SK-N-SH (cell line): ENCODE measurements around the gene ZBTB12. TPM values are rescaled to one million over a fixed set of nuclear protein-coding genes. Genes with fewer than 3 reads are reported as not detected.
"Not testable (repeated sequence)": the region's sequence is repeated elsewhere in the genome, so short reads cannot be mapped to it uniquely, and the experiment has no call there.

Source experiments
- CTCF ChIA-PET: fragments of 300-600, 350-600 bp; formaldehyde crosslinking; extraction: SDS; loops from one replicate; lab custom pipeline; 2021; lab: Yijun Ruan, JAX
- POLR2A ChIA-PET: fragments of 350-600 bp; sonication (Branson Sonifier 250); formaldehyde crosslinking; extraction: SDS; loops from one replicate; lab custom pipeline; 2020; ENCODE audit warnings: antibody characterized with exemption, inconsistent platforms; lab: Yijun Ruan, JAX
- DNase-seq: peaks from one replicate; pipeline ENCODE4 v3.0.0; 2012
- H2AFZ ChIP-seq: fragments of 200-600 bp; sonication (generic); 2 replicates; pipeline ENCODE4 v1.8.1; 2016; ENCODE audit warnings: antibody characterized with exemption, mild to moderate bottlenecking, low read depth
- H3F3A ChIP-seq: fragments of 200-600 bp; sonication (generic); replicated peaks from 2 replicates; pipeline ENCODE3; 2016; ENCODE audit warnings: antibody characterized with exemption, mild to moderate bottlenecking; ENCODE audit not compliant: insufficient read depth
- H3K27ac ChIP-seq, 2 experiments: fragments of 200-500 bp in 1 of 2; fragments of 200-600 bp in 1 of 2; sonication (Bioruptor generic) in 1 of 2; sonication (generic), shearing (Covaris generic) in 1 of 2; 2 replicates each; pipeline versions ENCODE4 v1.5.1 to v1.6.1; 2014 to 2016; ENCODE audit warnings: low read depth in 2 of 2, inconsistent platforms in 1 of 2, low read length in 1 of 2, mild to moderate bottlenecking in 1 of 2, mixed read lengths in 1 of 2
- H3K27me3 ChIP-seq: fragments of 200-600 bp; sonication (generic), shearing (Covaris generic); 2 replicates; pipeline ENCODE4 v1.6.1; 2016; ENCODE audit warnings: mixed run types; ENCODE audit not compliant: insufficient read depth
- H3K36me3 ChIP-seq, 2 experiments: fragments of 200-500 bp in 1 of 2; fragments of 200-600 bp in 1 of 2; sonication (Bioruptor generic) in 1 of 2; sonication (generic) in 1 of 2; replicated peaks in 1 of 2; 2 replicates each; pipeline versions ENCODE3 to v1.5.1; 2014 to 2016; ENCODE audit warnings: low read length in 1 of 2, mild to moderate bottlenecking in 1 of 2; ENCODE audit not compliant: insufficient read depth in 2 of 2, control insufficient read depth in 1 of 2
- H3K4me1 ChIP-seq, 2 experiments: fragments of 200-500 bp in 1 of 2; fragments of 200-600 bp in 1 of 2; sonication (Bioruptor generic) in 1 of 2; sonication (generic), shearing (Covaris generic) in 1 of 2; 2 replicates each; pipeline versions ENCODE4 v1.5.1 to v1.6.1; 2014 to 2016; ENCODE audit warnings: low read depth in 1 of 2, low read length in 1 of 2, mixed run types in 1 of 2; ENCODE audit not compliant: insufficient read depth in 2 of 2, control insufficient read depth in 1 of 2
- H3K4me2 ChIP-seq: fragments of 200-600 bp; sonication (generic), shearing (Covaris generic); 2 replicates; pipeline ENCODE4 v1.6.1; 2017; ENCODE audit warnings: mixed run types
- H3K4me3 ChIP-seq, 2 experiments: fragments of 200-500 bp in 1 of 2; fragments of 200-600 bp in 1 of 2; sonication (Bioruptor generic) in 1 of 2; sonication (generic), shearing (Covaris generic) in 1 of 2; 2 replicates each; pipeline versions ENCODE4 v1.5.1 to v1.8.1; 2014 to 2016; ENCODE audit warnings: low read depth in 2 of 2, inconsistent platforms in 1 of 2, low read length in 1 of 2, mild to moderate bottlenecking in 1 of 2, mixed read lengths in 1 of 2, moderate library complexity in 1 of 2
- H3K79me2 ChIP-seq: fragments of 200-600 bp; sonication (generic); 2 replicates; pipeline ENCODE4 v1.8.1; 2017; ENCODE audit warnings: mild to moderate bottlenecking; ENCODE audit not compliant: insufficient read depth
- H3K9ac ChIP-seq: fragments of 200-600 bp; sonication (generic); 2 replicates; pipeline ENCODE4 v1.6.1; 2017; ENCODE audit warnings: mixed run types
- H3K9me2 ChIP-seq: fragments of 200-600 bp; sonication (generic); 2 replicates; pipeline ENCODE4 v1.6.1; 2017; ENCODE audit warnings: mixed run types
- H3K9me3 ChIP-seq: fragments of 200-600 bp; sonication (generic); 2 replicates; pipeline ENCODE4 v1.6.1; 2017; ENCODE audit warnings: mixed run types, mild to moderate bottlenecking, moderate library complexity
- H4K20me1 ChIP-seq: fragments of 200-600 bp; sonication (generic); 2 replicates; pipeline ENCODE4 v1.6.1; 2017; ENCODE audit warnings: mild to moderate bottlenecking, mixed run types; ENCODE audit not compliant: insufficient read depth
- ELF1 ChIP-seq: IDR thresholded peaks from 2 replicates; pipeline ENCODE4 v1.4.0; 2012
- FOXJ3 ChIP-seq: sonication (generic); formaldehyde crosslinking; IDR thresholded peaks from 2 replicates; pipeline ENCODE4 v1.5.1; 2020; ENCODE audit warnings: mild to moderate bottlenecking, missing genetic modification reagents
- FOXM1 ChIP-seq: IDR thresholded peaks from 2 replicates; pipeline ENCODE4 v1.4.0; 2012; ENCODE audit warnings: low read depth, mild to moderate bottlenecking
- GABPA ChIP-seq: IDR thresholded peaks from 2 replicates; pipeline ENCODE4 v1.4.0; 2012; ENCODE audit warnings: low read depth, mild to moderate bottlenecking
- GATA2 ChIP-seq: sonication (generic); formaldehyde crosslinking; IDR thresholded peaks from 2 replicates; pipeline ENCODE4 v1.5.0; 2020; ENCODE audit warnings: mild to moderate bottlenecking, missing genetic modification reagents
- JUND ChIP-seq: IDR thresholded peaks from 2 replicates; pipeline ENCODE4 v1.4.0; 2012
- MEF2A ChIP-seq: IDR thresholded peaks from 2 replicates; pipeline ENCODE4 v1.4.0; 2012; ENCODE audit warnings: low read depth, borderline replicate concordance
- MXI1 ChIP-seq: IDR thresholded peaks from 2 replicates; pipeline ENCODE4 v1.6.1; 2012; ENCODE audit warnings: mild to moderate bottlenecking, low read depth, low read length, improper control_type of control experiment
- NFIC ChIP-seq: IDR thresholded peaks from 2 replicates; pipeline ENCODE4 v1.4.0; 2012; ENCODE audit warnings: borderline replicate concordance
- POLR2AphosphoS5 ChIP-seq: IDR thresholded peaks from 2 replicates; pipeline ENCODE4 v1.6.1; 2012; ENCODE audit warnings: low read depth, low read length
- SIN3A ChIP-seq: IDR thresholded peaks from 2 replicates; pipeline ENCODE4 v1.6.1; 2012; ENCODE audit warnings: low read depth, mild to moderate bottlenecking, low read length, moderate library complexity, borderline replicate concordance
- SMC3 ChIP-seq: IDR thresholded peaks from 2 replicates; pipeline ENCODE4 v1.6.1; 2012; ENCODE audit warnings: low read depth, low read length, improper control_type of control experiment
- TEAD4 ChIP-seq: IDR thresholded peaks from 2 replicates; pipeline ENCODE4 v1.4.0; 2012; ENCODE audit warnings: mild to moderate bottlenecking, borderline replicate concordance; ENCODE audit not compliant: insufficient read depth
- USF2 ChIP-seq: fragments of 150-350 bp; IDR thresholded peaks from 2 replicates; pipeline ENCODE4 v1.6.1; 2017; ENCODE audit warnings: antibody characterized with exemption, low read length, low read depth, borderline replicate concordance
- WGBS: methylation state at CpG from one replicate; pipeline ENCODE4 v1.1.6; 2017; ENCODE audit warnings: low lambda C conversion rate; 5-methylcytosine and 5-hydroxymethylcytosine counted together
- polyA plus RNA-seq, 3 experiments: library from polyadenylated mRNA; depleted of rRNA; stranded (reverse); fragments of >200 nt; gene quantifications; 2 replicates each; pipeline ENCODE4 v1.2.3, GENCODE V29; 2012

Gene ZBTB12
- polyA plus RNA-seq, 1 of the 3 experiments (the other 2 are of a cell fraction): 8.3 TPM

GRCh38 chr6:31858707-31859106 is 43.2 kb downstream of the ZBTB12 start:
- Histone ChIP-seq H2AFZ (no peak overlapping the region), H3K4me2 (no peak overlapping the region), H3K4me3 (no peak overlapping the region), H3K79me2 (peaks cover 10% of the 10 kb centered on the region), H4K20me1 (no peaks in the 10 kb centered on the region), H3K4me1 (peaks cover 0 to 7% of the 10 kb centered on the region in 2 experiments; a peak in 1 of 4 replicates), H3K9ac (no peak overlapping the region), H3K36me3 (peaks cover 4 to 11% of the 10 kb centered on the region in 2 experiments), H3K27ac (no peak overlapping the region), H3K27me3 (no peaks in the 10 kb centered on the region), H3F3A (peaks cover 7% of the 10 kb centered on the region), H3K9me3 (no peaks in the 10 kb centered on the region), H3K9me2 (no peaks in the 10 kb centered on the region)
- 94% methylated on average over 8 of the region's 8 CpGs for WGBS
- ChIA-PET CTCF (no interaction called here), POLR2A (no interaction called here)
- no peak for DNase-seq
- TF ChIP-seq GATA2 (CRISPR knock-in tag): no peak
- no peak for TF ChIP-seq FOXM1
- TF ChIP-seq FOXJ3: no peak

GRCh38 chr6:31857774-31858173 is 44.1 kb downstream of the ZBTB12 start:
- H3F3A ChIP-seq, H3K4me3 ChIP-seq: not testable (repeated sequence)
- WGBS: 98% methylated on average over 8 of the region's 8 CpGs

GRCh38 chr6:31851980-31852718 is 49.7 kb downstream of the ZBTB12 start:
- H3K9ac ChIP-seq, H3K4me1 ChIP-seq, H3K9me3 ChIP-seq, H3K36me3 ChIP-seq, H3K4me2 ChIP-seq, H3F3A ChIP-seq, H3K27ac ChIP-seq, H2AFZ ChIP-seq, H3K27me3 ChIP-seq, H4K20me1 ChIP-seq, H3K9me2 ChIP-seq, H3K79me2 ChIP-seq, H3K4me3 ChIP-seq, CTCF ChIA-PET: not testable (repeated sequence)
- POLR2A ChIA-PET: interaction anchor here (0.8 kb wide), 1 partner anchor 100 kb away, joined by 3 read pairs; no protein-coding TSS in a partner anchor
- peak; percentile 10 for DNase-seq
- 66% methylated on average over 9 of the region's 35 CpGs for WGBS

More at GRCh38 chr6:31857774-31858173, 44.1 kb downstream of the ZBTB12 start:
- H3K9me2 ChIP-seq, DNase-seq, H4K20me1 ChIP-seq, H3K27me3 ChIP-seq, H3K9ac ChIP-seq, H3K4me2 ChIP-seq, H2AFZ ChIP-seq, H3K9me3 ChIP-seq, H3K27ac ChIP-seq, POLR2A ChIA-PET, H3K4me1 ChIP-seq, H3K79me2 ChIP-seq: not testable (repeated sequence)
- CTCF ChIA-PET: interaction anchor here (1.2 to 1.6 kb wide), 3 partner anchors 31 to 128 kb away, joined by 3 to 5 read pairs (median 4); partner anchors contain the start of gene DDAH2
- peaks cover 4 to 11% of the 10 kb centered on the region in 2 experiments for H3K36me3 ChIP-seq

GRCh38 chr6:31851485-31851832 is 50.4 kb downstream of the ZBTB12 start:
- H3K36me3 ChIP-seq: no peaks in the 10 kb centered on the region
- no peaks in the 10 kb centered on the region for H3K9me2 ChIP-seq
- H3F3A ChIP-seq: peaks cover 5% of the 10 kb centered on the region
- no peaks in the 10 kb centered on the region for H3K79me2 ChIP-seq
- no peaks in the 10 kb centered on the region for H4K20me1 ChIP-seq
- no peaks in the 10 kb centered on the region for H3K9me3 ChIP-seq
- no peaks in the 10 kb centered on the region for H3K27me3 ChIP-seq
- ChIA-PET CTCF (no interaction called here), POLR2A (interaction anchor here (0.7 kb wide), 1 partner anchor 15 kb away, joined by 3 read pairs; no protein-coding TSS in a partner anchor)
- H2AFZ ChIP-seq: no peak overlapping the region; the same call in 1 of the 2 replicates
- H3K4me2 ChIP-seq: no peak overlapping the region
- no peak overlapping the region for H3K27ac ChIP-seq
- DNase-seq: no peak
- no peaks in the 10 kb centered on the region for H3K4me1 ChIP-seq
- H3K4me3 ChIP-seq: no peak overlapping the region
- H3K9ac ChIP-seq: no peak overlapping the region
- 76% methylated on average over 2 of the region's 2 CpGs for WGBS
- TF ChIP-seq GABPA (no peak), USF2 (no peak), POLR2AphosphoS5 (no peak), SIN3A (no peak), MXI1 (no peak), SMC3 (no peak), TEAD4 (no peak), NFIC (no peak), GATA2 (CRISPR knock-in tag) (no peak), ELF1 (no peak), MEF2A (no peak), JUND (no peak)
